ENCODE results near the gene RAB31.

The RAB31 gene

GRCh38 chr18:9876867-9877654, 169.0 kb downstream of the RAB31 start (continued):
- no peak for TF ChIP-seq INSM2 (tag by site-specific recombination; IDR thresholded peaks at IDR 0.05)
- TF ChIP-seq ZBTB26 (tag by site-specific recombination; optimal IDR thresholded peaks at IDR 0.05): no peak
- peak; percentile 73 for TF ChIP-seq ZXDB (tag by site-specific recombination; IDR thresholded peaks at IDR 0.05)
- TF ChIP-seq TRIM28 (IDR thresholded peaks at IDR 0.05; ENCODE audit: borderline replicate concordance, low read length): no peak
- no peak for TF ChIP-seq ZFP41 (tag by site-specific recombination; IDR thresholded peaks at IDR 0.05; ENCODE audit: borderline replicate concordance)
- 0 out of 2 replicates have a peak, but pooled peaks have one; percentile 25 for TF ChIP-seq ZFHX2 (tag by site-specific recombination; conservative IDR thresholded peaks at IDR 0.05)
- no peak for TF ChIP-seq ZBTB10 (tag by site-specific recombination; IDR thresholded peaks at IDR 0.05)
- no peak for TF ChIP-seq ZNF362 (tag by site-specific recombination; IDR thresholded peaks at IDR 0.05)
- no peak for TF ChIP-seq ZNF488 (tag by site-specific recombination; IDR thresholded peaks at IDR 0.05)
- no peak for TF ChIP-seq ZSCAN18 (tag by site-specific recombination; IDR thresholded peaks at IDR 0.05)
- TF ChIP-seq ZNF580 (tag by site-specific recombination; IDR thresholded peaks at IDR 0.05): no peak
- TF ChIP-seq ZNF623 (tag by site-specific recombination; IDR thresholded peaks at IDR 0.05): no peak
- no peak for TF ChIP-seq ZNF837 (tag by site-specific recombination; IDR thresholded peaks at IDR 0.05)
- peak; percentile 68; the same call in 1 of the 2 replicates for TF ChIP-seq ZBTB21 (tag by site-specific recombination; IDR thresholded peaks at IDR 0.05)
- TF ChIP-seq IKZF3 (tag by site-specific recombination; IDR thresholded peaks at IDR 0.05): peak; percentile 39; the same call in 1 of the 2 replicates
- TF ChIP-seq ZNF335 (tag by site-specific recombination; conservative IDR thresholded peaks at IDR 0.05): peak; percentile 60
- no peak for TF ChIP-seq ZNF133 (tag by site-specific recombination; IDR thresholded peaks at IDR 0.05)
- no peak for TF ChIP-seq ZNF311 (tag by site-specific recombination; IDR thresholded peaks at IDR 0.05; ENCODE audit: borderline replicate concordance)
- no peak for TF ChIP-seq ZBTB1 (tag by site-specific recombination; IDR thresholded peaks at IDR 0.05)
- no peak for TF ChIP-seq ZNF645 (tag by site-specific recombination; IDR thresholded peaks at IDR 0.05)
- no peak for TF ChIP-seq ZBTB6 (tag by site-specific recombination; IDR thresholded peaks at IDR 0.05)
- TF ChIP-seq BCL11A (tag by site-specific recombination; IDR thresholded peaks at IDR 0.05; ENCODE audit: low read depth): no peak
- no peak for TF ChIP-seq ZNF549 (tag by site-specific recombination; IDR thresholded peaks at IDR 0.05)
- no peak for TF ChIP-seq ZNF561 (tag by site-specific recombination; IDR thresholded peaks at IDR 0.05; ENCODE audit: borderline replicate concordance)
- no peak for TF ChIP-seq KLF17 (tag by site-specific recombination; IDR thresholded peaks at IDR 0.05)
- peak; percentile 73 for TF ChIP-seq FEZF1 (tag by site-specific recombination; IDR thresholded peaks at IDR 0.05)
